Activated CD8-positive, alpha-beta T cell treated with anti-CD3 and anti-CD28 coated beads for 36 hours (primary cell): Measurements from ENCODE around the gene RASSF4. TPM values are rescaled to one million over a fixed set of nuclear protein-coding genes. Genes with fewer than 3 reads are reported as not detected.

ENCODE experiments used
- ATAC-seq: fragments of 200-7000 bp; cut with Tn5 transposase; one replicate; pipeline ENCODE4 v1.10.0; 2021; ENCODE audit warnings: mild to moderate bottlenecking, moderate library complexity
- CTCF ChIA-PET: fragments of 350-600 bp; sonication (Branson Sonifier 250); formaldehyde crosslinking; loops from one replicate; lab custom pipeline; 2021; ENCODE audit warnings: antibody characterized with exemption; lab: Charles Lee
- POLR2A ChIA-PET: fragments of 350-600 bp; sonication (Branson Sonifier 250); formaldehyde crosslinking; loops from one replicate; lab custom pipeline; 2021; ENCODE audit warnings: antibody characterized with exemption; lab: Charles Lee
- DNase-seq: peaks from one replicate; pipeline ENCODE4 v3.0.0-alpha.2; 2020
- H3K27ac Mint-ChIP-seq: one replicate; pipeline ENCODE4 v1.8.0; 2021; ENCODE audit warnings: mild to moderate bottlenecking, mixed read lengths
- H3K27me3 Mint-ChIP-seq: one replicate; pipeline ENCODE4 v1.8.0; 2021; ENCODE audit warnings: mixed read lengths
- H3K36me3 Mint-ChIP-seq: one replicate; pipeline ENCODE4 v1.8.0; 2021; ENCODE audit warnings: low read depth, mixed read lengths
- H3K4me1 Mint-ChIP-seq: one replicate; pipeline ENCODE4 v1.8.0; 2021; ENCODE audit warnings: low read depth, mixed read lengths
- H3K4me3 Mint-ChIP-seq: one replicate; pipeline ENCODE4 v1.8.0; 2021; ENCODE audit warnings: mild to moderate bottlenecking, moderate library complexity, mixed read lengths
- H3K9me3 Mint-ChIP-seq: one replicate; pipeline ENCODE4 v1.8.0; 2021; ENCODE audit warnings: mixed read lengths
- intact Hi-C: fragments of 100-400 bp; cut with micrococcal nuclease; formaldehyde crosslinking; loops from one replicate; pipeline ENCODE4 v1.10.0; 2022
- total RNA-seq, 2 experiments: library from RNA; stranded (reverse); gene quantifications; one replicate each; pipeline ENCODE4 v1.2.3, GENCODE V29; 2021
- TF ChIP-seq, protein P1 (sequence below): fragments of 200-600 bp; IDR thresholded peaks from one replicate; pipeline ENCODE4 v1.8.0; 2022; ENCODE audit warnings: antibody characterized with exemption, mild to moderate bottlenecking

The RASSF4 gene
- total RNA-seq, 2 experiments from 2014 or later, result 1.8 to 1.9 TPM

DNA sequence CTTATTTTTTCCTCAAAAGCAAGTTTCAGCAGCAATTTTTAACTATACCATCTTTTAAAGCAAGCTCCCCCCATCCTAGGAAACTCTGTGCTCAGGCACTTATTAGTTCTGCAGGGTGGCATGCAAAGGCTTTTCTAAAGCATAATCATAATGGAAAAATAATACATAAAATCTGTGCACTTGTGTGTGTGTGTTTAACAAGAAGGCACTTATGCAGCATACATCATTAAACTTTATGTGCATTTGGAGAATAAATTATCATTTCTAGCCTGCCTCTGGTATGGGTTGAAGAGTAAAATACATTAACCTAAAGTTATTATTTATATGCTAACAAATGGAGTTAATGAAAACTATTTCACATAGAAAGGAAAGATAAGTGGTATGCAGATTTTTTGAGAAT lies 5.6 kb upstream of the RASSF4 start:
- H3K4me3 Mint-ChIP-seq, result no peak overlapping the region
- no peaks in the 10 kb centered on the region for H3K9me3 Mint-ChIP-seq
- intact Hi-C loops, result no loop called here
- H3K27me3 Mint-ChIP-seq, result no peaks in the 10 kb centered on the region
- ChIA-PET POLR2A (interaction anchor here (0.9 kb wide), 1 partner anchor 9 kb away, joined by 3 read pairs; no protein-coding TSS in a partner anchor), CTCF (interaction anchor here (2.0 to 2.5 kb wide), 2 partner anchors 14 to 22 kb away, joined by 9 to 12 read pairs; no protein-coding TSS in a partner anchor)
- H3K4me1 Mint-ChIP-seq, result peaks cover 10% of the 10 kb centered on the region
- TF ChIP-seq, protein P1, sequence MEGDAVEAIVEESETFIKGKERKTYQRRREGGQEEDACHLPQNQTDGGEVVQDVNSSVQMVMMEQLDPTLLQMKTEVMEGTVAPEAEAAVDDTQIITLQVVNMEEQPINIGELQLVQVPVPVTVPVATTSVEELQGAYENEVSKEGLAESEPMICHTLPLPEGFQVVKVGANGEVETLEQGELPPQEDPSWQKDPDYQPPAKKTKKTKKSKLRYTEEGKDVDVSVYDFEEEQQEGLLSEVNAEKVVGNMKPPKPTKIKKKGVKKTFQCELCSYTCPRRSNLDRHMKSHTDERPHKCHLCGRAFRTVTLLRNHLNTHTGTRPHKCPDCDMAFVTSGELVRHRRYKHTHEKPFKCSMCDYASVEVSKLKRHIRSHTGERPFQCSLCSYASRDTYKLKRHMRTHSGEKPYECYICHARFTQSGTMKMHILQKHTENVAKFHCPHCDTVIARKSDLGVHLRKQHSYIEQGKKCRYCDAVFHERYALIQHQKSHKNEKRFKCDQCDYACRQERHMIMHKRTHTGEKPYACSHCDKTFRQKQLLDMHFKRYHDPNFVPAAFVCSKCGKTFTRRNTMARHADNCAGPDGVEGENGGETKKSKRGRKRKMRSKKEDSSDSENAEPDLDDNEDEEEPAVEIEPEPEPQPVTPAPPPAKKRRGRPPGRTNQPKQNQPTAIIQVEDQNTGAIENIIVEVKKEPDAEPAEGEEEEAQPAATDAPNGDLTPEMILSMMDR, result no peak
- ATAC-seq (no peak), DNase-seq (no peak)
- H3K36me3 Mint-ChIP-seq, result peaks cover 8% of the 10 kb centered on the region
- no peak overlapping the region for H3K27ac Mint-ChIP-seq

DNA sequence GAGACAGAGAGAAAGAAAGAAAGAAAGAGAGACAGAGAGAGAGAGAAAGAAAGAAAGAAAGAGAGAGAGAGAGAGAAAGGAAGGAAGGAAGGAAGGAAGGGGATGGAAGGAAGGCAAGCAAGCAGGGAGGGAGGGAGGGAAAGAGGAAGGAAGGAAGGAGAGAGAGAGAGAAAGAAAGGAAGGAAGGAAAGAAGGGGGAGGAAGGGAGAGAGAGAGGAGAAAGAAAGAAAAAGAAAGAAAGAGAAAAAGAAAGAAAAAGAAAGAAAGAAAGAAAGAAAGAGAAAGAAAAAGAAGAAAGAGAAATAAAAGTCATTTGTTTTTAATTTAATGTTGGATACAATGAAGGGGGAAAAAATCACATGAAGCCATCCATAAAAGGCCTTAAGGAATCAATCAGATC lies 4.6 kb upstream of the RASSF4 start:
- no peak for DNase-seq
- Mint-ChIP-seq H3K36me3 (peaks cover 8% of the 10 kb centered on the region), H3K4me1 (peaks cover 11% of the 10 kb centered on the region), H3K4me3 (no peak overlapping the region), H3K9me3 (no peaks in the 10 kb centered on the region), H3K27ac (no peak overlapping the region), H3K27me3 (no peaks in the 10 kb centered on the region)
- no peak for ATAC-seq
- TF ChIP-seq, protein P1, result no peak
- intact Hi-C loops, result no loop called here
- POLR2A ChIA-PET, result no interaction called here
- CTCF ChIA-PET, result interaction anchor here (2.5 kb wide), 1 partner anchor 22 kb away, joined by 12 read pairs; no protein-coding TSS in a partner anchor

DNA sequence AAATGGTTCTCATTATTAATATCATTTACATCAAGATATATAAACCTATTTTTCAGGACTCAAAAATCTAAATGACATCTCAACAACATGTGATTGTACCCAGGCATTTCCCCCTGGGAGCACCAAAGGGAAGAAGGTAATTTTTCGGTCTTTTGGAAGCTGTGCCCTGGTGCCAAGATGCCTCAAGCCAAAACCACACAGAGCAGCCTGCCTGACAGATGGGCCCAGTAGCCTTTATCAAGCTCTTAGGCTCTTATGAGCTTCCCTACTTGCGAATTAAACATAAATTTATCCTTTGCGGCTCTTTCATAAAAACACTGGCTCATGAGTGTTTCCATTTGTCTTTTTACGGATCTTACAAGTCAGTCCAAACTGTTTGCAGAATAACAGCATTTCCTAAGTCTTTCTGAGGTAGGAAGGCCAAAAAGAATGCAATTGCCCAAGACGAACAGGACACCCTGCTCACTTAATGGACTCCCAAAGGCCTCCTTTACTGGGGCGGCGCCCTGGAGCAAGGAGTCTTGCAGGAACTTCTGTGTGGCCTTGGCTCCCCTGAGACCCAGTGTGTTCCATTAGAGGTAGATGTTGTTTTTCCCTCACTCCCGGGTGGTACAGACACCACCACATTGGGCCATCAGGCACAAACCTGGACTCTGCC lies 4.1 kb upstream of the RASSF4 start:
- Mint-ChIP-seq H3K27ac (no peak overlapping the region), H3K4me1 (peaks cover 11% of the 10 kb centered on the region), H3K9me3 (no peaks in the 10 kb centered on the region), H3K36me3 (peaks cover 8% of the 10 kb centered on the region), H3K27me3 (no peaks in the 10 kb centered on the region), H3K4me3 (no peak overlapping the region)
- TF ChIP-seq, protein P1, result no peak
- ATAC-seq (no peak), DNase-seq (no peak)
- ChIA-PET POLR2A (no interaction called here), CTCF (no interaction called here)
- intact Hi-C loops, result no loop called here

- CTCF ChIA-PET, result interaction anchor here (0.6 to 2.2 kb wide), 2 partner anchors 23 to 265 kb away, joined by 4 to 8 read pairs; no protein-coding TSS in a partner anchor
- Mint-ChIP-seq H3K36me3 (peaks cover 8% of the 10 kb centered on the region), H3K27ac (no peak overlapping the region), H3K4me1 (peaks cover 11% of the 10 kb centered on the region), H3K4me3 (no peak overlapping the region), H3K9me3 (no peaks in the 10 kb centered on the region), H3K27me3 (no peaks in the 10 kb centered on the region)
- TF ChIP-seq, protein P1, result no peak
- DNase-seq, result no peak
- intact Hi-C loops, result no loop called here
- no peak for ATAC-seq
- POLR2A ChIA-PET, result no interaction called here
These were observed 3.4 kb upstream of the RASSF4 start for GRCh38 chr10:44956226-44956625.
